HEK293 (cell line): ENCODE results near the gene PIANP.

ENCODE experiments used
- BCL11A ChIP-seq: fragments of 450-650 bp; formaldehyde crosslinking; IDR thresholded peaks from 2 replicates; pipeline ENCODE4 v1.5.1; 2016; ENCODE audit warnings: low read depth, missing biosample characterization, missing genetic modification characterization
- CTCF ChIP-seq: fragments of 450-650 bp; formaldehyde crosslinking; IDR thresholded peaks from 2 replicates; pipeline ENCODE4 v1.5.1; 2016; ENCODE audit warnings: missing biosample characterization, missing genetic modification characterization
- HOXA7 ChIP-seq: sonication (generic); formaldehyde crosslinking; IDR thresholded peaks from 2 replicates; pipeline ENCODE4 v1.8.1; 2022; ENCODE audit warnings: missing genetic modification reagents, borderline replicate concordance
- PRDM4 ChIP-seq: fragments of 450-650 bp; formaldehyde crosslinking; IDR thresholded peaks from 2 replicates; pipeline ENCODE4 v1.5.1; 2017; ENCODE audit warnings: missing biosample characterization, missing genetic modification characterization
- REST ChIP-seq: fragments of 450-650 bp; formaldehyde crosslinking; IDR thresholded peaks from 2 replicates; pipeline ENCODE4 v1.5.1; 2016; ENCODE audit warnings: missing biosample characterization, missing genetic modification characterization
- ZBTB20 ChIP-seq: fragments of 450-650 bp; formaldehyde crosslinking; IDR thresholded peaks from 2 replicates; pipeline ENCODE4 v1.5.1; 2016; ENCODE audit warnings: missing biosample characterization, missing genetic modification characterization
- ZNF121 ChIP-seq: fragments of 450-650 bp; formaldehyde crosslinking; IDR thresholded peaks from 2 replicates; pipeline ENCODE4 v1.5.1; 2016; ENCODE audit warnings: missing biosample characterization, missing genetic modification characterization
- ZNF23 ChIP-seq: fragments of 450-650 bp; formaldehyde crosslinking; IDR thresholded peaks from 2 replicates; pipeline ENCODE4 v1.5.1; 2016; ENCODE audit warnings: missing biosample characterization, missing genetic modification characterization, borderline replicate concordance
- ZNF518A ChIP-seq: fragments of 450-650 bp; formaldehyde crosslinking; conservative IDR thresholded peaks from 2 replicates; pipeline ENCODE4 v1.5.1; 2016; ENCODE audit warnings: low read depth, missing biosample characterization, missing genetic modification characterization
- ZNF580 ChIP-seq: fragments of 450-650 bp; formaldehyde crosslinking; IDR thresholded peaks from 2 replicates; pipeline ENCODE4 v1.5.1; 2016; ENCODE audit warnings: missing biosample characterization, missing genetic modification characterization
- ZNF626 ChIP-seq: fragments of 450-650 bp; sonication (Bioruptor Pico); formaldehyde crosslinking; IDR thresholded peaks from 2 replicates; pipeline ENCODE4 v1.5.1; 2018; ENCODE audit warnings: missing biosample characterization, missing genetic modification characterization, inconsistent platforms
- ZNF654 ChIP-seq: fragments of 450-650 bp; formaldehyde crosslinking; IDR thresholded peaks from 2 replicates; pipeline ENCODE4 v1.5.1; 2016; ENCODE audit warnings: low read depth, missing biosample characterization, missing genetic modification characterization
- ZNF660 ChIP-seq: fragments of 450-650 bp; IDR thresholded peaks from 2 replicates; pipeline ENCODE4 v1.5.1; 2018; ENCODE audit warnings: missing biosample characterization, mild to moderate bottlenecking, missing genetic modification characterization
- ZSCAN4 ChIP-seq: fragments of 450-650 bp; formaldehyde crosslinking; IDR thresholded peaks from 2 replicates; pipeline ENCODE4 v1.5.1; 2017; ENCODE audit warnings: missing biosample characterization, missing genetic modification characterization

- TF ChIP-seq REST (tag by site-specific recombination) (no peak), HOXA7 (CRISPR knock-in tag) (no peak), CTCF (no peak), ZNF654 (no peak), PRDM4 (tag by site-specific recombination) (no peak), BCL11A (tag by site-specific recombination) (no peak), ZNF518A (tag by site-specific recombination) (no peak), ZBTB20 (no peak), ZNF121 (no peak), ZSCAN4 (no peak), ZNF23 (tag by site-specific recombination) (no peak), ZNF626 (tag by site-specific recombination) (no peak), ZNF660 (tag by site-specific recombination) (no peak), ZNF580 (tag by site-specific recombination) (no peak)
Measured at GRCh38 chr12:6664902-6665301, 35.7 kb downstream of the PIANP start.
